ENCODE results near the gene GABRD.

GRCh38 chr1:2070016-2070415 lies 50.9 kb downstream of the GABRD start:
- TF ChIP-seq CTCF (IDR thresholded peaks at IDR 0.05; ENCODE audit: low read depth, low read length) (no peak), POLR2A (IDR thresholded peaks at IDR 0.05; ENCODE audit: extremely low read depth, insufficient read length) (no peak), MAX (IDR thresholded peaks at IDR 0.05; ENCODE audit: low read depth, low read length) (no peak), MYC (IDR thresholded peaks at IDR 0.05; ENCODE audit: low read depth, low read length) (no peak)
